SJSA1 (cell line): Measurements from ENCODE around the gene SUPT4H1. TPM values are rescaled to one million over a fixed set of nuclear protein-coding genes. Genes with fewer than 3 reads are reported as not detected.

Source experiments
- DNase-seq, 2 experiments: peaks; one replicate each; pipeline ENCODE4 v3.0.0-alpha.2; 2015 to 2020; ENCODE audit warnings: low spot score in 2 of 2, low read depth in 1 of 2
- H3K27ac ChIP-seq: fragments of 250-450 bp; sonication (Bioruptor Pico); 2 replicates; pipeline ENCODE4 v1.5.1; 2020; ENCODE audit warnings: mild to moderate bottlenecking, moderate library complexity
- H3K27me3 ChIP-seq: fragments of 250-450 bp; sonication (Bioruptor Pico); replicated peaks from 2 replicates; pipeline ENCODE4 v1.5.1; 2020; ENCODE audit warnings: mild to moderate bottlenecking, moderate library complexity
- H3K36me3 ChIP-seq: fragments of 250-450 bp; sonication (Bioruptor Pico); 2 replicates; pipeline ENCODE4 v1.5.1; 2020; ENCODE audit warnings: mild to moderate bottlenecking
- H3K4me1 ChIP-seq: fragments of 250-450 bp; sonication (Bioruptor Pico); replicated peaks from 2 replicates; pipeline ENCODE4 v1.6.1; 2021; ENCODE audit warnings: mild to moderate bottlenecking
- H3K4me3 ChIP-seq: fragments of 250-450 bp; sonication (Bioruptor Pico); 2 replicates; pipeline ENCODE4 v1.5.1; 2020; ENCODE audit warnings: mild to moderate bottlenecking
- H3K9me3 ChIP-seq: fragments of 250-450 bp; sonication (Bioruptor Pico); replicated peaks from 2 replicates; pipeline ENCODE4 v1.5.1; 2020; ENCODE audit warnings: mild to moderate bottlenecking
- total RNA-seq: library from RNA; depleted of rRNA; stranded (reverse); fragments of >200 nt; shearing (Covaris generic); gene quantifications from 2 replicates; pipeline ENCODE4 v1.2.3, GENCODE V29; 2014

SUPT4H1 gene
- total RNA-seq, 1 experiment from 2014 or later: 81.0 TPM

DNA sequence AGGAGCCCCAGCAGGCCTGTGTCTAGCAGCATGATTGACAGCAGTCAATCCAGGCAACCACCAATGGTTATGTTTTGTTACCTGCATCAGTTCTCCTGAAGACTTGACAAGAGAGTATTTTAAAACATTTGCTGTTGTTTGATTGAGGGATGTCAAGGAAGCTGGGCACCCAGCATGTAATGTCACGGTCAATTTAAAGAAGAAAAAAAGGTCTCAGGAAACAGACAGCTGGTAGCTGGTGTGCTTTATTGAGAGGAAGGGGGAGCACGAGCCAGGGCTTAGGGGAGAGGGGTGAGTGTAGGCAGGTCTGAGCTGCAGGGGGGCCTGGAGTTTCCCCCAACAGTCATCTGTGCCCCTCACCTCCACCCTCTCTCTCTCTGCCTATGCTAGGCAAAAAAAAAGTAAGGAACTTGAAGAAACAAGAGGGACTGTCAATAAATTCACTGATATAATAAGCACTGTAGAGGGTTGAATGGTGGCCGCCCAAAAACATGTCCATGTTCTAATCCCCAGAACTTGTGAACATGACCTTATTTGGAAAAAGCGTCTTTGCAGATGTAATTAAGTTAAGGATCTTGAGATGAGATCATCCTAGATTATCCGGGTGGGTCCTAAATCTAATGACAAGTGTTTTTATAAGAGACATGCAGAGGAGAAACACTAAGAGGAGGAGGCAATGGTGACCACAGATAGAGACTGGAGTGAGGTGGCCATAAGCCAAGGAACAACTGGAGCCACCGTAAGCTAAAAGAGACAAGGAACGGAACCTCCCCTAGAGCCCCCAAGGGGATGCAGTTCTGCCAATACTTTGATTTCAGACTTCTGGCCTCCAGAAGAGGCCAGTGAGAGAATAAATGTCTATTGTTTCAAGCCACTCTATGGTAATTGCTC, 37.9 kb downstream of the SUPT4H1 start:
- H3K36me3 ChIP-seq: no peaks in the 10 kb centered on the region
- peak in 1 of 2 experiments; percentile 24 for DNase-seq
- no peak overlapping the region for H3K4me3 ChIP-seq
- no peak overlapping the region for H3K27ac ChIP-seq
- no peaks in the 10 kb centered on the region for H3K9me3 ChIP-seq
- no peaks in the 10 kb centered on the region for H3K4me1 ChIP-seq
- peaks cover 42% of the 10 kb centered on the region for H3K27me3 ChIP-seq

GRCh38 chr17:58312829-58313228, 39.2 kb downstream of the SUPT4H1 start:
- DNase-seq: no peak
- H3K4me3 ChIP-seq: no peak overlapping the region
- H3K9me3 ChIP-seq: no peaks in the 10 kb centered on the region
- H3K36me3 ChIP-seq: no peaks in the 10 kb centered on the region
- H3K27me3 ChIP-seq: peaks cover 52% of the 10 kb centered on the region
- no peak overlapping the region for H3K27ac ChIP-seq
- no peaks in the 10 kb centered on the region for H3K4me1 ChIP-seq

GRCh38 chr17:58312021-58312630, 39.9 kb downstream of the SUPT4H1 start:
- no peaks in the 10 kb centered on the region for H3K4me1 ChIP-seq
- DNase-seq: peak in 1 of 2 experiments; percentile 45
- peaks cover 58% of the 10 kb centered on the region for H3K27me3 ChIP-seq
- H3K27ac ChIP-seq: no peak overlapping the region
- H3K36me3 ChIP-seq: no peaks in the 10 kb centered on the region
- H3K9me3 ChIP-seq: no peaks in the 10 kb centered on the region; the same call in 1 of the 2 replicates
- H3K4me3 ChIP-seq: no peak overlapping the region

- no peak overlapping the region for H3K27ac ChIP-seq
Observed at GRCh38 chr17:58311429-58311894, 40.5 kb downstream of the SUPT4H1 start.

GRCh38 chr17:58310511-58311428, 41.2 kb downstream of the SUPT4H1 start:
- H3K36me3 ChIP-seq: no peaks in the 10 kb centered on the region
- no peaks in the 10 kb centered on the region; the same call in 1 of the 2 replicates for H3K9me3 ChIP-seq
- no peak overlapping the region for H3K4me3 ChIP-seq
- peaks cover 71% of the 10 kb centered on the region for H3K27me3 ChIP-seq
- no peak overlapping the region for H3K27ac ChIP-seq
- DNase-seq: peak in 1 of 2 experiments; percentile 45
- no peaks in the 10 kb centered on the region for H3K4me1 ChIP-seq

More at GRCh38 chr17:58311429-58311894, 40.5 kb downstream of the SUPT4H1 start:
- H3K9me3 ChIP-seq: no peaks in the 10 kb centered on the region; the same call in 1 of the 2 replicates
- no peaks in the 10 kb centered on the region for H3K36me3 ChIP-seq
- H3K27me3 ChIP-seq: peaks cover 65% of the 10 kb centered on the region
- H3K4me3 ChIP-seq: no peak overlapping the region
- H3K4me1 ChIP-seq: no peaks in the 10 kb centered on the region
- DNase-seq: peak in 1 of 2 experiments; percentile 40

GRCh38 chr17:58309918-58310259, 42.1 kb downstream of the SUPT4H1 start:
- Histone ChIP-seq H3K4me3 (no peak overlapping the region), H3K4me1 (no peaks in the 10 kb centered on the region), H3K27me3 (peaks cover 72% of the 10 kb centered on the region), H3K27ac (no peak overlapping the region), H3K36me3 (no peaks in the 10 kb centered on the region), H3K9me3 (no peaks in the 10 kb centered on the region; the same call in 1 of the 2 replicates)
- DNase-seq: no peak

- no peaks in the 10 kb centered on the region for H3K36me3 ChIP-seq
- no peaks in the 10 kb centered on the region for H3K4me1 ChIP-seq
- no peak for DNase-seq
- H3K9me3 ChIP-seq: no peaks in the 10 kb centered on the region; the same call in 1 of the 2 replicates
- H3K27ac ChIP-seq: no peak overlapping the region
- H3K27me3 ChIP-seq: peaks cover 73% of the 10 kb centered on the region
- H3K4me3 ChIP-seq: no peak overlapping the region
Observed at GRCh38 chr17:58308985-58309917, 42.8 kb downstream of the SUPT4H1 start.

DNA sequence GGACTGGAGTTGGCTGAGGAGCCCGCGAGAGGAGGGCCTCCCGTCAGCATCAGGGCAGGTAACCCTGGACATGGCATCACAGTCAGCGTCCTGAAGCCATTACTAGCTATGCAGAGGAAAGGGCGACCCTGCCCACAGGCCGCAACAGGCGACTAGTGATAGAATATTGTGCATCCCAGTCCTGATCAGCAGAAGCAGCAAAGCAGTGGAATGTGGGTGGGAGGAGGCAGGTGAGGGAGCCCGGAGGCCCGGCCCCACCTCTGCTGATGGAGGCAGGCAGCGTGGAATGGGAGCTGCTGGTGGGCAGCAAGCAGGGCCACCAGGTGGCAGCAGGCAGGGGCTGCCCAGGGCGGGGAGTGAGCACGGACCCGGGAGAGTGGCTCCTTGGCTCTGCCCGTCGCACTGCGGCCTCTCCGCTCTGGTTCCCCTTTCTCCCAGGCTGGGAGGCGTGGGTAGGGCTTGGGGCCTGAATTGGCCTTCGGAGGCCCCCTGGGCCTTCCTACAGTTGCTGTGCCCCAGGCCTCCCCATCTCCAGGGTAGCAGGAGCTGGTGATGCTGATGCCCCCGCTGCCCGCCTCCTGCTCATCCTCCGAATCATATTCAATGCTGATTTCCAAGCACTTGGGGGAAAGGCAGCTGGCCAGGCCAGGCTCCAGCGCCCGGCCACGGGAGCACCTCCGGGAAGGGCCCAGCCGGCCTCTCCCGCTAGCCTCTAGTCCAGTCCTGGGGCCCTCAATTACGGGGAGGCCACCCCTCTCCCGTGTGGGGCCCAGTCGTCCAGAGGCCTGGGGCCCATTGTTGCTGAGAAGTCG, 43.6 kb downstream of the SUPT4H1 start:
- no peak overlapping the region for H3K4me3 ChIP-seq
- H3K27ac ChIP-seq: no peak overlapping the region
- peak in 1 of 2 experiments; percentile 54 for DNase-seq
- H3K9me3 ChIP-seq: no peaks in the 10 kb centered on the region; the same call in 1 of the 2 replicates
- no peaks in the 10 kb centered on the region for H3K36me3 ChIP-seq
- H3K27me3 ChIP-seq: peaks cover 79% of the 10 kb centered on the region
- no peaks in the 10 kb centered on the region for H3K4me1 ChIP-seq

DNA sequence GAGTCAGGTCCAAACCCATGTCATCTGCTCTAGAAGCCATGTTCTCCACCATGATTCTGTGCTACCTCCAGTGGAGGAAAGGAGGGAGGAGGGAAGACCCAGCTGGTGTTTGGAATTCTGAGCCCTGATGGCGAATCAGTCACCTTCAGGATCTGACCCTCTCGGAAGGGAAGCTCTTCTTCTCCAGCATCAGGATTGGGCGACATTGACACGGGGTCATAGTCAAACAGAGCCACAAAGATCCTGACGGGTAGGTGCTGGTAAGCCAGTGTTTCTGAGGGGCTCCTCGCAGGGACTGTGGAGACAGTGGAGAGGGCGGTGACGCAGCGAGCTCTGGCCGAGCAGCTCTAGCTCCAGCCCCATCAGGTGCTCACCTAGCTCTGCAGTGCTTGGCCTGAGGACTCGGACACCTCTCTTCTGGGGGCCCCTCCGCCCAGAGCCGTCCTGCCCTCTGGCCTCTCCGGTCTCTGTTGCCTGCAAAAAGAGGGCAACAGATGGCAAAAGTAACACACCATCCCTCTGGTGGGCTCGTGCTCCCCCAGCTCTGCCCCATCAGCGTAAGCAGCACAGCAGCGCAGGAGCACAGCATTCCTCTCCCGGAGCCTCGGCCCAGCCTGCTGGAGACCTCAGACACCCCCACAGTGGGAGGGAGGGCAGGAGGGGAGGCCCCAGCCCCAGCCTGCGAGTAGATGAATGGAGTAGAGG, 44.4 kb downstream of the SUPT4H1 start:
- H3K36me3 ChIP-seq: no peaks in the 10 kb centered on the region
- no peak overlapping the region for H3K27ac ChIP-seq

DNA sequence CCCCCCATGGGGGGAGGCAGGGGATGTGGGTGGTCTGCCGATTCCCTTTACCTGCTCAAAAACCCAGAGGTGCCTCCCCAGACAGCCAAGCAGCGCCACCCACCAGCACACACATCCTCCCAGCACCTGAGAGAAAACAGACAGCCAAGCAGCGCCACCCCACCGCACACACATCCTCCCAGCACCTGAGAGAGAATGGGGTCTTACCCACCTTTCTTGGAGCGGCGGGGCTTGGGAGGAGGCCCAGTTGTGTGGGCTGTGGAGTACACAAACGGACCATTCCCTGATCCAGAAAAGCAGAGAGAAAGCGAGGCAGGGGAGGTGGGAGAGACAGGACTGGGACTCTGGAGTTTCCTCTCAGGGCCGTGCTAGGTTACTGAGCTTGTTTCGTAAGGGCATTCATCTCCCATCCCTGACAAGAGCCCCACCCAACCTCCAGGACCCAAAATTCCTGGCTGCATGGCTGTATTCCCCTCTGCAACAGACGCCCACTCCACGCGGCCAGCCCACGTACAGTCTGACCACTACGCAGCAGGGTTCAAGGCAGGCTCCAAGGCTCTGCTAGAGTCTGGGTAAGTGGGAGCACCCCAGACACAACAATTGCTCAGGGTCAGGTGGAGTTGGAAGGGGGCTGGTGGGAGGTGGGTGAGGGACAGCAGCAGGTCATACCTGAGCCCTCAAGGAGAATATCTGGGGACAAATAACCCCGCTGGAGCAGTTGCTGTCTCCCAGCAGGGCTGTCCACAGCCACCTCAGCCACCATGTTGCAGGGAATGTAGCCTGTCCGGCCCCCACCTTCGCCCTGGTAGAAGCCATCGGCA, 45.7 kb downstream of the SUPT4H1 start:
- Histone ChIP-seq H3K27ac (no peak overlapping the region), H3K9me3 (no peaks in the 10 kb centered on the region; the same call in 1 of the 2 replicates), H3K4me3 (no peak overlapping the region), H3K36me3 (no peaks in the 10 kb centered on the region), H3K27me3 (peaks cover 64% of the 10 kb centered on the region), H3K4me1 (no peaks in the 10 kb centered on the region)
- peak in 1 of 2 experiments; percentile 44 for DNase-seq

More for the DNA sequence above, 44.4 kb downstream of the SUPT4H1 start:
- H3K9me3 ChIP-seq: no peaks in the 10 kb centered on the region; the same call in 1 of the 2 replicates
- H3K4me3 ChIP-seq: no peak overlapping the region
- H3K27me3 ChIP-seq: peaks cover 75% of the 10 kb centered on the region
- no peaks in the 10 kb centered on the region for H3K4me1 ChIP-seq
- DNase-seq: peak in 1 of 2 experiments; percentile 40

DNA sequence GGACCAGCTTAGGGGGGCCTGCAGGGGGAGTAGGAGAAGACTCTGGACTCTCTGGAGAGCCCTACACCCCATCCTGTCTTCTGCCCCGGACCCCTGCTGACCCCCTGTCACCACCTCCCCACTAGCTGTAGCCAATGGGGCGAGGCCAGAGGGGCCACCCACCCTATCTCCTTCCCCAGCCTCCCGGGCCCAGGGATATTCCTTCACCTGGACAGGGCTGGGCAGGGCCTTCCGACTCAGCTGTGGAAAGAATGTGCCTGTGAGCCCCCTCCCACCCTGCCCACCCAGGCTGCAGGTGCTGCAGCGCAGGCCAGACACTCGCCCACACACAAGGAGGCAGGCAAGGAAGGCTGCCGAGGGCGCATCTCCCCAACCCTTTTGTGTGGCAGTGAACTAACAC, 46.4 kb downstream of the SUPT4H1 start:
- Histone ChIP-seq H3K27me3 (peaks cover 64% of the 10 kb centered on the region), H3K9me3 (no peaks in the 10 kb centered on the region; the same call in 1 of the 2 replicates), H3K4me1 (no peaks in the 10 kb centered on the region), H3K4me3 (no peak overlapping the region), H3K27ac (no peak overlapping the region), H3K36me3 (no peaks in the 10 kb centered on the region)
- peak in 1 of 2 experiments; percentile 39 for DNase-seq
